Measurements from ENCODE around the gene KCNIP3. TPM values are rescaled to one million over a fixed set of nuclear protein-coding genes. Genes with fewer than 3 reads are reported as not detected.

Gene KCNIP3
- total RNA-seq, 2 experiments from 2014 or later, result 0.52 TPM; not detected in 1

GRCh38 chr2:95386031-95386430 lies 88.9 kb downstream of the KCNIP3 start:
- CTCF ChIA-PET, result no interaction called here
- ATAC-seq (ENCODE audit: poor library complexity), result no peak
- H3K27me3 Mint-ChIP-seq, result peaks cover 8% of the 10 kb centered on the region

GRCh38 chr2:95387358-95387757 lies 90.2 kb downstream of the KCNIP3 start:
- peaks cover 5% of the 10 kb centered on the region for H3K4me1 ChIP-seq (ENCODE audit: insufficient read depth, low read length)
- Mint-ChIP-seq H3K36me3 (ENCODE audit: low read depth) (no peaks in the 10 kb centered on the region), H3K4me3 (no peak overlapping the region), H3K27ac (no peak overlapping the region), H3K27me3 (peaks cover 8% of the 10 kb centered on the region), H3K4me1 (ENCODE audit: low read depth) (no peaks in the 10 kb centered on the region), H3K9me3 (no peaks in the 10 kb centered on the region)
- H3K9me3 ChIP-seq (ENCODE audit: control insufficient read depth in 1 of 2, insufficient read depth in 1 of 2, low read length in 2 of 2), result peaks cover 0 to 5% of the 10 kb centered on the region in 2 experiments
- H3K27ac ChIP-seq (ENCODE audit: low read depth in 1 of 2, low read length in 2 of 2), result no peak overlapping the region
- H3K27me3 ChIP-seq (ENCODE audit: control insufficient read depth in 1 of 2, insufficient read depth in 2 of 2, low read length in 2 of 2), result no peaks in the 10 kb centered on the region
- H3K36me3 ChIP-seq (ENCODE audit: insufficient read depth, low read length), result no peaks in the 10 kb centered on the region
- ChIA-PET POLR2A (no interaction called here), CTCF (no interaction called here)
- no peak overlapping the region for H3K4me3 ChIP-seq (ENCODE audit: low read length)
- intact Hi-C loops (cut with DNase I, micrococcal nuclease), result no loop called here
- ATAC-seq (ENCODE audit: poor library complexity) (no peak), DNase-seq (no peak)
- TF ChIP-seq CTCF (IDR thresholded peaks at IDR 0.05), result no peak

More at GRCh38 chr2:95386031-95386430, 88.9 kb downstream of the KCNIP3 start:
- intact Hi-C loops (cut with DNase I, micrococcal nuclease), result no loop called here
- H3K27me3 ChIP-seq (ENCODE audit: control insufficient read depth in 1 of 2, insufficient read depth in 2 of 2, low read length in 2 of 2), result no peaks in the 10 kb centered on the region
- H3K9me3 ChIP-seq (ENCODE audit: control insufficient read depth in 1 of 2, insufficient read depth in 1 of 2, low read length in 2 of 2), result peaks cover 0 to 5% of the 10 kb centered on the region in 2 experiments
- H3K27ac Mint-ChIP-seq, result no peak overlapping the region
- no peak for TF ChIP-seq CTCF (IDR thresholded peaks at IDR 0.05)
- H3K36me3 ChIP-seq (ENCODE audit: insufficient read depth, low read length), result no peaks in the 10 kb centered on the region
- no peaks in the 10 kb centered on the region for H3K4me1 Mint-ChIP-seq (ENCODE audit: low read depth)
- H3K36me3 Mint-ChIP-seq (ENCODE audit: low read depth), result no peaks in the 10 kb centered on the region
- no peak for DNase-seq
- POLR2A ChIA-PET, result no interaction called here
- no peak overlapping the region for H3K4me3 Mint-ChIP-seq
- H3K4me1 ChIP-seq (ENCODE audit: insufficient read depth, low read length), result peaks cover 5% of the 10 kb centered on the region
- no peaks in the 10 kb centered on the region for H3K9me3 Mint-ChIP-seq
- no peak overlapping the region for H3K4me3 ChIP-seq (ENCODE audit: low read length)
- H3K27ac ChIP-seq (ENCODE audit: low read depth in 1 of 2, low read length in 2 of 2), result no peak overlapping the region

- peaks cover 5% of the 10 kb centered on the region for H3K4me1 ChIP-seq (ENCODE audit: insufficient read depth, low read length)
- no peaks in the 10 kb centered on the region for H3K27me3 ChIP-seq (ENCODE audit: control insufficient read depth in 1 of 2, insufficient read depth in 2 of 2, low read length in 2 of 2)
- ATAC-seq (ENCODE audit: poor library complexity), result no peak
- Mint-ChIP-seq H3K27me3 (peaks cover 8% of the 10 kb centered on the region), H3K4me1 (ENCODE audit: low read depth) (no peaks in the 10 kb centered on the region), H3K4me3 (no peak overlapping the region), H3K9me3 (no peaks in the 10 kb centered on the region), H3K36me3 (ENCODE audit: low read depth) (no peaks in the 10 kb centered on the region), H3K27ac (no peak overlapping the region)
- no peaks in the 10 kb centered on the region for H3K36me3 ChIP-seq (ENCODE audit: insufficient read depth, low read length)
- intact Hi-C loops (cut with DNase I, micrococcal nuclease), result no loop called here
- TF ChIP-seq CTCF (IDR thresholded peaks at IDR 0.05), result no peak
- no peak overlapping the region for H3K4me3 ChIP-seq (ENCODE audit: low read length)
- no peak for DNase-seq
- ChIA-PET POLR2A (no interaction called here), CTCF (no interaction called here)
- no peak overlapping the region for H3K27ac ChIP-seq (ENCODE audit: low read depth in 1 of 2, low read length in 2 of 2)
- H3K9me3 ChIP-seq (ENCODE audit: control insufficient read depth in 1 of 2, insufficient read depth in 1 of 2, low read length in 2 of 2), result peaks cover 0 to 5% of the 10 kb centered on the region in 2 experiments
These were observed 91.0 kb downstream of the KCNIP3 start for GRCh38 chr2:95388091-95388692.

All from CD4-positive, alpha-beta T cell (primary cell).